Effector CD4-positive, alpha-beta T cell (primary cell): ENCODE data around the gene LCN1.
"Not testable (repeated sequence)": the region's sequence is repeated elsewhere in the genome, so short reads cannot be mapped to it uniquely, and the experiment has no call there.

Source experiments
- DNase-seq: peaks from one replicate; pipeline ENCODE4 v3.0.0-alpha.2; 2020

LCN1 gene

GRCh38 chr9:135549478-135550343, 28.5 kb downstream of the LCN1 start:
- not testable (repeated sequence) for DNase-seq

GRCh38 chr9:135550344-135550918, 29.2 kb downstream of the LCN1 start:
- no peak for DNase-seq

GRCh38 chr9:135551031-135551430, 29.8 kb downstream of the LCN1 start:
- DNase-seq = no peak

GRCh38 chr9:135551456-135551855, 30.2 kb downstream of the LCN1 start:
- no peak for DNase-seq

GRCh38 chr9:135552021-135552697, 30.9 kb downstream of the LCN1 start:
- no peak for DNase-seq

GRCh38 chr9:135552698-135553171, 31.5 kb downstream of the LCN1 start:
- no peak for DNase-seq

- no peak for DNase-seq
Measured at GRCh38 chr9:135554718-135555117, 33.5 kb downstream of the LCN1 start.

- no peak for DNase-seq
Measured at GRCh38 chr9:135555203-135555602, 34.0 kb downstream of the LCN1 start.

- DNase-seq = no peak
Measured at GRCh38 chr9:135555910-135556309, 34.7 kb downstream of the LCN1 start.

- no peak for DNase-seq
Measured at GRCh38 chr9:135559606-135560005, 38.4 kb downstream of the LCN1 start.

GRCh38 chr9:135561391-135562234, 40.4 kb downstream of the LCN1 start, which contains the start of gene PAEP:
TSS of gene PAEP (plus strand) at chr9:135561756.
- no peak for DNase-seq

GRCh38 chr9:135562235-135562745, 41.0 kb downstream of the LCN1 start:
- no peak for DNase-seq

- DNase-seq = no peak
Measured at GRCh38 chr9:135563039-135563476, 41.8 kb downstream of the LCN1 start.

GRCh38 chr9:135563858-135564257, 42.6 kb downstream of the LCN1 start:
- no peak for DNase-seq

- DNase-seq = no peak
Measured at GRCh38 chr9:135565141-135565628, 43.9 kb downstream of the LCN1 start.

- no peak for DNase-seq
Measured at GRCh38 chr9:135565636-135566035, 44.4 kb downstream of the LCN1 start.

- DNase-seq = no peak
Measured at GRCh38 chr9:135566552-135566951, 45.3 kb downstream of the LCN1 start.

GRCh38 chr9:135567311-135567710, 46.1 kb downstream of the LCN1 start:
- DNase-seq = no peak

- DNase-seq = no peak
Measured at GRCh38 chr9:135568026-135568425, 46.8 kb downstream of the LCN1 start.

GRCh38 chr9:135570456-135570855, 49.2 kb downstream of the LCN1 start:
- DNase-seq = no peak

- no peak for DNase-seq
Measured at GRCh38 chr9:135572233-135572632, 51.0 kb downstream of the LCN1 start.

- DNase-seq = no peak
Measured at GRCh38 chr9:135573124-135573523, 51.9 kb downstream of the LCN1 start.
